ENCODE results near the gene CCNJL.

DNA sequence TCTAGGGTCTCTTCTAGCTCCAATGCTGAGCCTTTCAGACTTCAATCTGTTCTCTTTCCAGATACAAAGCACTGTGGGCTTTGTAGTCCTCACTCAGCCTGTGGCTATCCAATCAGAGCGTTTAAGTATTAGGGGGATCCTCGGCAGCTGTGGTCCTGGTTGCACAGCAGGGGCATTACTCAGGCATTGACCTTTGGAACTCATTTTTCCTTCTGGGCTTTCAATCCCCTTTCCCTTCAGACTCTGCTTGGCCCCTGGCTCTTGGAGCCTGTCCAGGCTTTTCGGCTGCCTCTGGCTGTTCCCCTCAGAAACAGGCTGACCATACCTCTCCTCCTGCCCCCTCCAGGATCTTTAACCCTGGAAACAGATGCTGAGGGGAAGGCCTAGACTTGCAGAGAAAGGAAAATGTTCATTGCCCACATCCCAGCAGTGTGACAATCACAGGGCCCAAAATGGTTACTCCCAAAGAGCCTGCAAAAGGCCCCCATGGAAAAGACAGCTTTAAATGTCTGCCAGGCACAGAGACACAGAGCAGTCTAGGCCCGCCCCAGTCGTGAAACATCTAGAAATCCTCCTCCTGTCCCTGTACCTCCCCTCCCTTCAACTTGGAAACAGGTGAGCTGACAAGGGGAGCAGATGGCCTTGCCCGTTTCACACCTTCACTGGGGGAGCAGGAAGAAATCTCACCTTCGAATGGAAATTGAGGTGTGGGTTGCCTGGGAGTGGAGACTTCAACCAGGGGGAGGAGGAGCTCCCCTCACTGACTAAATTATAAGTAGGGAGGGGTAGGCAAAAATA is 44.4 kb upstream of the CCNJL start:
- TF ChIP-seq, protein P1, sequence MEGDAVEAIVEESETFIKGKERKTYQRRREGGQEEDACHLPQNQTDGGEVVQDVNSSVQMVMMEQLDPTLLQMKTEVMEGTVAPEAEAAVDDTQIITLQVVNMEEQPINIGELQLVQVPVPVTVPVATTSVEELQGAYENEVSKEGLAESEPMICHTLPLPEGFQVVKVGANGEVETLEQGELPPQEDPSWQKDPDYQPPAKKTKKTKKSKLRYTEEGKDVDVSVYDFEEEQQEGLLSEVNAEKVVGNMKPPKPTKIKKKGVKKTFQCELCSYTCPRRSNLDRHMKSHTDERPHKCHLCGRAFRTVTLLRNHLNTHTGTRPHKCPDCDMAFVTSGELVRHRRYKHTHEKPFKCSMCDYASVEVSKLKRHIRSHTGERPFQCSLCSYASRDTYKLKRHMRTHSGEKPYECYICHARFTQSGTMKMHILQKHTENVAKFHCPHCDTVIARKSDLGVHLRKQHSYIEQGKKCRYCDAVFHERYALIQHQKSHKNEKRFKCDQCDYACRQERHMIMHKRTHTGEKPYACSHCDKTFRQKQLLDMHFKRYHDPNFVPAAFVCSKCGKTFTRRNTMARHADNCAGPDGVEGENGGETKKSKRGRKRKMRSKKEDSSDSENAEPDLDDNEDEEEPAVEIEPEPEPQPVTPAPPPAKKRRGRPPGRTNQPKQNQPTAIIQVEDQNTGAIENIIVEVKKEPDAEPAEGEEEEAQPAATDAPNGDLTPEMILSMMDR (IDR thresholded peaks at IDR 0.05): no peak
- TF ChIP-seq ZFX (IDR thresholded peaks at IDR 0.05; ENCODE audit: borderline replicate concordance): no peak

Measured in 22Rv1 (cell line).